Endothelial cell of umbilical vein (primary cell): ENCODE data around the gene DYNC2H1.

ENCODE experiments used
- EZH2 ChIP-seq: IDR thresholded peaks from 2 replicates; pipeline ENCODE4 v1.6.1; 2012; ENCODE audit warnings: borderline replicate concordance, low read depth, mild to moderate bottlenecking, moderate library complexity, low read length, inconsistent platforms; ENCODE audit not compliant: severe bottlenecking
- JUN ChIP-seq: IDR thresholded peaks from 2 replicates; pipeline ENCODE4 v1.6.1; 2011; ENCODE audit warnings: borderline replicate concordance, low read depth; ENCODE audit not compliant: insufficient read length, insufficient read depth
- POLR2AphosphoS5 ChIP-seq: IDR thresholded peaks from 2 replicates; pipeline ENCODE4 v1.6.1; 2012; ENCODE audit warnings: low read depth, mild to moderate bottlenecking, control low read depth, low read length, moderate library complexity; ENCODE audit not compliant: insufficient read depth
- TF ChIP-seq, protein P1 (sequence below), 2 donors: IDR thresholded peaks; 1 replicate in 1 of 2; 2 replicates in 1 of 2; pipeline ENCODE4 v1.5.1; 2011; ENCODE audit warnings: low read length in 2 of 2, mild to moderate bottlenecking in 2 of 2, moderate library complexity in 2 of 2, control low read depth in 1 of 2, inconsistent platforms in 1 of 2, low read depth in 1 of 2; ENCODE audit not compliant: insufficient read depth in 1 of 2; ENCODE audit errors: extremely low read depth in 1 of 2

DNA sequence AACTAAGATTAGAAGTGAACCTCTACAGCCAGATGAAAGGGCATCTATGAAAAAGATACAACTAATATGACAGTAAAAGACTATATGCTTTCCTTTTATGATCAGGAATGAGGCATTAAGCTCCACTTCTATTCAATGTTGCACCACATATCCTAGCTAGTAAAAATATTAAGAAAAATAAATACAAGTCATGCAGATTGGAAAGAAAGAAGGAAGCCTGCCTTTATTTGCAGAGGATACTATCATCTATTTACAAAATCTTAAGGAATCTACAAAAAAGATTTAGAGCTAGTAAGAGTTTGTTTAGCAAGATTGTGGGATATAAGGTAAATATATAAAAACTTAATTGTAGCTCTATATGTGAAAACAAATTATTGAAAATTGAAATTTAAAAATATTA lies 308.8 kb downstream of the DYNC2H1 start:
- TF ChIP-seq EZH2: no peak
- TF ChIP-seq, protein P1, sequence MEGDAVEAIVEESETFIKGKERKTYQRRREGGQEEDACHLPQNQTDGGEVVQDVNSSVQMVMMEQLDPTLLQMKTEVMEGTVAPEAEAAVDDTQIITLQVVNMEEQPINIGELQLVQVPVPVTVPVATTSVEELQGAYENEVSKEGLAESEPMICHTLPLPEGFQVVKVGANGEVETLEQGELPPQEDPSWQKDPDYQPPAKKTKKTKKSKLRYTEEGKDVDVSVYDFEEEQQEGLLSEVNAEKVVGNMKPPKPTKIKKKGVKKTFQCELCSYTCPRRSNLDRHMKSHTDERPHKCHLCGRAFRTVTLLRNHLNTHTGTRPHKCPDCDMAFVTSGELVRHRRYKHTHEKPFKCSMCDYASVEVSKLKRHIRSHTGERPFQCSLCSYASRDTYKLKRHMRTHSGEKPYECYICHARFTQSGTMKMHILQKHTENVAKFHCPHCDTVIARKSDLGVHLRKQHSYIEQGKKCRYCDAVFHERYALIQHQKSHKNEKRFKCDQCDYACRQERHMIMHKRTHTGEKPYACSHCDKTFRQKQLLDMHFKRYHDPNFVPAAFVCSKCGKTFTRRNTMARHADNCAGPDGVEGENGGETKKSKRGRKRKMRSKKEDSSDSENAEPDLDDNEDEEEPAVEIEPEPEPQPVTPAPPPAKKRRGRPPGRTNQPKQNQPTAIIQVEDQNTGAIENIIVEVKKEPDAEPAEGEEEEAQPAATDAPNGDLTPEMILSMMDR (IDR thresholded peaks at IDR 0.05; ENCODE audit: extremely low read depth in 1 of 2, insufficient read depth in 1 of 2, low read depth in 1 of 2, low read length in 2 of 2): no peak
- TF ChIP-seq POLR2AphosphoS5: no peak
- no peak for TF ChIP-seq JUN
